SH-SY5Y (cell line): Measurements from ENCODE around the gene ISG15.

Experiments used
- GATA2 ChIP-seq: IDR thresholded peaks from 2 replicates; pipeline ENCODE4 v1.6.1; 2011; ENCODE audit warnings: mild to moderate bottlenecking, low read depth, low read length
- GATA3 ChIP-seq: IDR thresholded peaks from 2 replicates; pipeline ENCODE4 v1.6.1; 2011; ENCODE audit warnings: low read depth, mild to moderate bottlenecking, low read length, moderate library complexity

The ISG15 gene

GRCh38 chr1:1041092-1041523 lies 27.8 kb downstream of the ISG15 start:
- TF ChIP-seq GATA3: no peak
- no peak for TF ChIP-seq GATA2

- TF ChIP-seq GATA2: no peak
- no peak for TF ChIP-seq GATA3
Observed at GRCh38 chr1:1041873-1042272, 28.6 kb downstream of the ISG15 start.

GRCh38 chr1:1042835-1043234 lies 29.5 kb downstream of the ISG15 start:
- TF ChIP-seq GATA2 (no peak), GATA3 (no peak)

- TF ChIP-seq GATA3: no peak
- no peak for TF ChIP-seq GATA2
Observed at GRCh38 chr1:1043411-1043810, 30.1 kb downstream of the ISG15 start.

- TF ChIP-seq GATA2 (no peak), GATA3 (no peak)
Observed at GRCh38 chr1:1043921-1044320, 30.6 kb downstream of the ISG15 start.

GRCh38 chr1:1044455-1045078 lies 31.3 kb downstream of the ISG15 start:
- TF ChIP-seq GATA3: no peak
- no peak for TF ChIP-seq GATA2

GRCh38 chr1:1045129-1045528 lies 31.8 kb downstream of the ISG15 start:
- no peak for TF ChIP-seq GATA3
- no peak for TF ChIP-seq GATA2

- TF ChIP-seq GATA3 (no peak), GATA2 (no peak)
Observed at GRCh38 chr1:1046243-1046642, 32.9 kb downstream of the ISG15 start.

- TF ChIP-seq GATA3 (no peak), GATA2 (no peak)
Observed at GRCh38 chr1:1046767-1047166, 33.5 kb downstream of the ISG15 start.

- TF ChIP-seq GATA2 (no peak), GATA3 (no peak)
Observed at GRCh38 chr1:1047407-1047806, 34.1 kb downstream of the ISG15 start.

- TF ChIP-seq GATA2 (no peak), GATA3 (no peak)
Observed at GRCh38 chr1:1047963-1048362, 34.7 kb downstream of the ISG15 start.

- TF ChIP-seq GATA2: no peak
- no peak for TF ChIP-seq GATA3
Observed at GRCh38 chr1:1048765-1049164, 35.5 kb downstream of the ISG15 start.

- no peak for TF ChIP-seq GATA2
- no peak for TF ChIP-seq GATA3
Observed at GRCh38 chr1:1049318-1050165, 36.2 kb downstream of the ISG15 start.

- TF ChIP-seq GATA3 (no peak), GATA2 (no peak)
Observed at GRCh38 chr1:1050577-1051052, 37.3 kb downstream of the ISG15 start.
